Measurements from ENCODE around the gene IFI44.

IFI44 gene

GRCh38 chr1:78627321-78627720, 22.3 kb upstream of the IFI44 start:
- TF ChIP-seq CTCF (conservative IDR thresholded peaks at IDR 0.05; ENCODE audit: low read depth, low read length) = no peak
- no peak for DNase-seq (ENCODE audit: low read depth)
- H3K4me3 ChIP-seq (ENCODE audit: low read length) = no peak overlapping the region

- no peak for TF ChIP-seq CTCF (conservative IDR thresholded peaks at IDR 0.05; ENCODE audit: low read depth, low read length)
- no peak for DNase-seq (ENCODE audit: low read depth)
- H3K4me3 ChIP-seq (ENCODE audit: low read length) = no peak overlapping the region
These were observed 19.0 kb upstream of the IFI44 start for GRCh38 chr1:78630600-78630999.

- DNase-seq (ENCODE audit: low read depth) = no peak
- no peak for TF ChIP-seq CTCF (conservative IDR thresholded peaks at IDR 0.05; ENCODE audit: low read depth, low read length)
- no peak overlapping the region for H3K4me3 ChIP-seq (ENCODE audit: low read length)
These were observed 16.4 kb upstream of the IFI44 start for GRCh38 chr1:78633209-78633608.

- H3K4me3 ChIP-seq (ENCODE audit: low read length) = no peak overlapping the region
- DNase-seq (ENCODE audit: low read depth) = no peak
- no peak for TF ChIP-seq CTCF (conservative IDR thresholded peaks at IDR 0.05; ENCODE audit: low read depth, low read length)
These were observed 9.2 kb upstream of the IFI44 start for GRCh38 chr1:78640462-78640861.

GRCh38 chr1:78641558-78641957, 8.1 kb upstream of the IFI44 start:
- no peak for TF ChIP-seq CTCF (conservative IDR thresholded peaks at IDR 0.05; ENCODE audit: low read depth, low read length)
- H3K4me3 ChIP-seq (ENCODE audit: low read length) = no peak overlapping the region
- no peak for DNase-seq (ENCODE audit: low read depth)

- DNase-seq (ENCODE audit: low read depth) = no peak
- no peak overlapping the region for H3K4me3 ChIP-seq (ENCODE audit: low read length)
- no peak for TF ChIP-seq CTCF (conservative IDR thresholded peaks at IDR 0.05; ENCODE audit: low read depth, low read length)
These were observed 3.9 kb upstream of the IFI44 start for GRCh38 chr1:78645723-78646122.

- no peak overlapping the region for H3K4me3 ChIP-seq (ENCODE audit: low read length)
- no peak for TF ChIP-seq CTCF (conservative IDR thresholded peaks at IDR 0.05; ENCODE audit: low read depth, low read length)
These were observed 2.4 kb upstream of the IFI44 start for GRCh38 chr1:78647238-78647637.

More at GRCh38 chr1:78647238-78647637, 2.4 kb upstream of the IFI44 start:
- DNase-seq (ENCODE audit: low read depth) = no peak
